K562 (cell line): ENCODE measurements around the gene BHLHE23. TPM values are rescaled to one million over a fixed set of nuclear protein-coding genes. Genes with fewer than 3 reads are reported as not detected.

Experiments
- ATAC-seq: fragments of 200-7000 bp; cut with Tn5 transposase; 3 replicates; pipeline ENCODE4 v1.9.1; 2020; ENCODE audit warnings: moderate library complexity
- BruUV-seq: library from RNA; stranded (reverse); fragments of 400-500 nt; replicated peaks from 2 replicates; lab custom pipeline; 2021; lab: Mats Ljungman, UMichigan
- CTCF ChIA-PET: fragments of 300-600 bp; formaldehyde crosslinking; extraction: SDS; loops from one replicate; lab custom pipeline; 2021; ENCODE audit warnings: low intra/inter-chr PET ratio; lab: Yijun Ruan, JAX
- POLR2A ChIA-PET: fragments of 300-600, 350-650 bp; sonication (Branson Sonifier 250); formaldehyde crosslinking; extraction: SDS; loops from one replicate; lab custom pipeline; 2021; ENCODE audit warnings: antibody characterized with exemption, inconsistent platforms; lab: Yijun Ruan, JAX
- DNase-seq, 4 experiments: peaks; one replicate each; pipeline versions ENCODE4 v3.0.0 to v3.0.0-alpha.2; 2011 to 2018; ENCODE audit warnings: low spot score in 3 of 4, mixed read lengths in 3 of 4; ENCODE audit errors: extremely low read depth in 1 of 4
- FAIRE-seq: peaks from 2 replicates; lab custom pipeline; 2011; peaks lifted over from hg19 to GRCh38; lab: Jason Lieb, UNC
- H2AFZ ChIP-seq: 2 replicates; pipeline ENCODE4 v1.6.0; 2011; ENCODE audit warnings: low read depth, low read length, control low read depth, inconsistent platforms
- H3K27ac ChIP-seq: fragments of 200-600 bp; 3 replicates; pipeline ENCODE4 v1.8.0; 2011; ENCODE audit warnings: low read depth, mild to moderate bottlenecking, control low read depth, inconsistent platforms, low read length, moderate library complexity, mixed read lengths; ENCODE audit errors: extremely low read depth
- H3K27me3 ChIP-seq, 2 experiments: fragments of 300-600 bp in 1 of 2; 2 replicates in 1 of 2; 3 replicates in 1 of 2; pipeline versions ENCODE4 v1.6.0 to v1.8.0; 2011; ENCODE audit warnings: inconsistent platforms in 2 of 2, low read length in 2 of 2, mild to moderate bottlenecking in 1 of 2, mixed read lengths in 1 of 2, moderate library complexity in 1 of 2; ENCODE audit not compliant: control insufficient read depth in 2 of 2, insufficient read depth in 2 of 2
- H3K36me3 ChIP-seq: fragments of 300-600 bp; 3 replicates; pipeline ENCODE4 v1.8.0; 2011; ENCODE audit warnings: mild to moderate bottlenecking, low read length, inconsistent platforms; ENCODE audit not compliant: control insufficient read depth, insufficient read depth
- H3K4me1 ChIP-seq, 2 experiments: fragments of 200-600 bp in 1 of 2; replicated peaks in 1 of 2; 2 replicates in 1 of 2; 3 replicates in 1 of 2; pipeline versions ENCODE4 v1.5.1 to v1.8.0; 2011; ENCODE audit warnings: inconsistent platforms in 2 of 2, low read length in 2 of 2, mild to moderate bottlenecking in 1 of 2, mixed read lengths in 1 of 2, moderate library complexity in 1 of 2; ENCODE audit not compliant: control insufficient read depth in 2 of 2, insufficient read depth in 2 of 2
- H3K4me2 ChIP-seq: 2 replicates; pipeline ENCODE4 v1.6.1; 2011; ENCODE audit warnings: low read length, control low read depth, inconsistent platforms, mixed read lengths; ENCODE audit not compliant: insufficient read depth
- H3K4me3 ChIP-seq: fragments of 200-600 bp; sonication (generic), shearing (Covaris generic); 2 replicates; pipeline ENCODE4 v1.5.1; 2016; ENCODE audit warnings: control low read depth, inconsistent platforms
- H3K79me2 ChIP-seq: fragments of 200-600 bp; 3 replicates; pipeline ENCODE4 v1.8.0; 2011; ENCODE audit warnings: low read length, inconsistent platforms; ENCODE audit not compliant: control insufficient read depth, insufficient read depth
- H3K9ac ChIP-seq, 2 experiments: 2 replicates each; pipeline versions ENCODE4 v1.6.0 to v1.6.1; 2011; ENCODE audit warnings: low read depth in 2 of 2, low read length in 2 of 2, control low read depth in 1 of 2, inconsistent platforms in 1 of 2, mild to moderate bottlenecking in 1 of 2, mixed read lengths in 1 of 2; ENCODE audit not compliant: insufficient read depth in 1 of 2
- H3K9me1 ChIP-seq: one replicate; pipeline ENCODE4 v1.6.0; 2011; ENCODE audit warnings: inconsistent platforms, mild to moderate bottlenecking, low read length, moderate library complexity; ENCODE audit not compliant: control insufficient read depth, insufficient read depth
- H3K9me3 ChIP-seq: replicated peaks from 2 replicates; pipeline ENCODE4 v1.5.1; 2011; ENCODE audit warnings: low read depth, low read length, inconsistent platforms; ENCODE audit not compliant: control insufficient read depth, insufficient read depth
- H4K20me1 ChIP-seq: replicated peaks from 2 replicates; pipeline ENCODE4 v1.6.1; 2011; ENCODE audit warnings: low read length, inconsistent platforms, mixed read lengths; ENCODE audit not compliant: control insufficient read depth, insufficient read depth
- DMBX1 ChIP-seq: fragments of 250-450 bp; sonication (Bioruptor Pico); IDR thresholded peaks from 2 replicates; pipeline ENCODE4 v1.8.0; 2022; ENCODE audit warnings: inconsistent platforms, mild to moderate bottlenecking, moderate library complexity, borderline replicate concordance
- PBX2 ChIP-seq, 2 experiments: IDR thresholded peaks in 1 of 2; conservative IDR thresholded peaks in 1 of 2; 2 replicates each; pipeline ENCODE4 v1.6.1; 2016; ENCODE audit warnings: low read depth in 2 of 2, mild to moderate bottlenecking in 1 of 2, missing compliant biosample characterization in 1 of 2, missing genetic modification characterization in 1 of 2, moderate library complexity in 1 of 2
- PHB2 ChIP-seq: fragments of 450-650 bp; IDR thresholded peaks from 2 replicates; pipeline ENCODE4 v1.6.1; 2017; ENCODE audit warnings: low read depth
- PHF8 ChIP-seq: fragments of 200-600 bp; sonication (generic); IDR thresholded peaks from 2 replicates; pipeline ENCODE4 v1.6.1; 2012; ENCODE audit warnings: mixed run types, mild to moderate bottlenecking, inconsistent platforms, low read length, moderate library complexity, borderline replicate concordance
- ZZZ3 ChIP-seq: fragments of 450-650 bp; IDR thresholded peaks from 2 replicates; pipeline ENCODE4 v1.6.1; 2016; ENCODE audit warnings: antibody characterized with exemption, mild to moderate bottlenecking, moderate library complexity
- WGBS: fragments of 100-300 bp; shearing (Covaris generic); methylation state at CpG from one replicate; pipeline ENCODE4 v1.1.6; 2016; ENCODE audit warnings: low coverage, mixed read lengths; ENCODE audit not compliant: insufficient coverage; ENCODE audit errors: missing lambda C conversion rate; 5-methylcytosine and 5-hydroxymethylcytosine counted together
- in situ Hi-C: fragments of 300-500 bp; cut with MboI; formaldehyde crosslinking; loops from 4 replicates; pipeline ENCODE4 v1.15.0; 2018; ENCODE audit warnings: inconsistent platforms, mixed read lengths
- intact Hi-C: fragments of 100-400 bp; cut with micrococcal nuclease; formaldehyde crosslinking; loops from 2 replicates; pipeline ENCODE4 v1.14.2; 2022
- polyA plus RNA-seq, 8 experiments: library from polyadenylated mRNA; depleted of rRNA in 4 of 8; stranded (reverse) in 5 of 8; unstranded in 3 of 8; fragments of >200 nt; fragmentation: Nextera tagmentation in 2 of 8; fragmentation: Illumina TruSeq in 1 of 8; extraction: Ambion mirVana in 2 of 8; extraction: Trizol in 1 of 8; gene quantifications; 2 replicates each; pipeline versions ENCODE4 v1.2.1 to v1.2.3, GENCODE V29; 2011 to 2014; ENCODE audit warnings: inconsistent platforms in 1 of 8, missing spikeins in 1 of 8
- total RNA-seq, 7 experiments: library from RNA; depleted of rRNA in 6 of 7; stranded (reverse); fragments of >200 nt in 6 of 7; fragmentation: Illumina TruSeq in 2 of 7; extraction: Trizol in 2 of 7; gene quantifications; 2 replicates each; pipeline versions ENCODE4 v1.2.1 to v1.2.3, GENCODE V29; 2011 to 2021; ENCODE audit warnings: low replicate concordance in 1 of 7

The BHLHE23 gene
- total and polyA plus RNA-seq, 9 of the 15 experiments (the other 6 are each of a cell fraction or from before 2014, with no cell fraction given) = not detected

DNA sequence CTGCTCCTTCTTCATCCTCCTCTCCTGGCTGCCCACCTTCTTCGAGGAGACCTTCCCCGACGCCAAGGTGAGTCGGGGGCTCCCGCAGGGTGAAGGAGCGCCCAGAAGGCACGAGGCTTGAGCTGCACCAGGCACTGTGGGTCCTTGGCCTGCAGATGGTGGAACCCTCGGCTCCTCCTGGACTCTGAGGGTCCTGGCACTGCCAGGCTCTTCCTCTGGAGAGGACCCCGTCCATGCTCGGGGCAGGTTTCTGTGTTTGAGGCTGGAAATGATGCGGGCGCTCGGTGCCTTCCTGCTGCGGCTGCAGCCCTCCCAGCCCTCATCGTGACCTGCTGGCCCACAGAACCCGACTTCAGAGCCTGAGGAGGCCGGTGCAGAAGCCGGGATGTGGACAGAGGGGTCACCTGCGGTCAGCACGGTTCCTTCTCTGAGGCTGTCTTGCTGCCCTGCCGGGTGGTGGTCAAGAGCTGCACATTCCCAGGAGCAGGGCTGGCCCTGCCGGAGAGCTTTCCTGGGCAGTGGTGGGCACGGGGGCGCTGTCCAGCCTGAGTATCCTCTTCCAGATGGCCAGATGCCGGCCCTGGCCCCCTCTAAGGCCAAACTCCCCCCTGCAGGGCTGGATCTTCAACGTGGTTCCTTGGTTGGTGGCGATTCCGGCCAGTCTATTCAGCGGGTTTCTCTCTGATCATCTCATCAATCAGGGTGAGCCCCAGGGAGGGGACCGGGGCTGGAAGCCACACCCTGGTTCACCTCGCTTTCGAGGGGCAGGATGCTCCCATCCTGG is 43.0 kb downstream of the BHLHE23 start (continued):
- no peak for TF ChIP-seq PHB2
- no peak for TF ChIP-seq PHF8
- no peak for TF ChIP-seq PBX2 (CRISPR knock-in tag; IDR thresholded peaks at IDR 0.05; ENCODE audit: low read depth)
- TF ChIP-seq PBX2 (tag; conservative IDR thresholded peaks at IDR 0.05; ENCODE audit: low read depth) = no peak

GRCh38 chr20:62962891-62963613 is 43.7 kb downstream of the BHLHE23 start:
- H3K27me3 ChIP-seq = peaks cover 66 to 94% of the 10 kb centered on the region in 2 experiments
- in situ Hi-C loops = no loop called here
- no TSS peak for BruUV-seq
- ChIA-PET POLR2A (interaction anchor here (1.3 kb wide), 1 partner anchor 28 kb away, joined by 4 read pairs; no protein-coding TSS in a partner anchor), CTCF (no interaction called here)
- intact Hi-C loops = no loop called here
- DNase-seq = no peak
- H3K36me3 ChIP-seq = no peaks in the 10 kb centered on the region
- no peak overlapping the region for H3K9ac ChIP-seq
- H3K27ac ChIP-seq = no peak overlapping the region
- no peaks in the 10 kb centered on the region for H3K9me1 ChIP-seq
- H3K79me2 ChIP-seq = no peaks in the 10 kb centered on the region
- 13% methylated on average over 27 of the region's 32 CpGs for WGBS
- TF ChIP-seq DMBX1 (CRISPR knock-in tag) (no peak), ZZZ3 (no peak)
- TF ChIP-seq, all 486 proteins: peak for 0
- no peaks in the 10 kb centered on the region for H3K9me3 ChIP-seq
- FAIRE-seq = no peak
- no peak for ATAC-seq
- H3K4me3 ChIP-seq = no peak overlapping the region
- H2AFZ ChIP-seq = no peak overlapping the region
- peaks cover 16% of the 10 kb centered on the region for H4K20me1 ChIP-seq
- H3K4me2 ChIP-seq = no peak overlapping the region
- H3K4me1 ChIP-seq = peaks cover 0 to 55% of the 10 kb centered on the region in 2 experiments; a peak in 2 of 5 replicates
